HCT116 (cell line): ENCODE measurements around the gene OAT. TPM values are rescaled to one million over a fixed set of nuclear protein-coding genes. Genes with fewer than 3 reads are reported as not detected.

Experiments used
- ATAC-seq: fragments of 200-7000 bp; cut with Tn5 transposase; 2 replicates; pipeline ENCODE4 v1.9.1; 2020; ENCODE audit warnings: mild to moderate bottlenecking, moderate library complexity
- BruUV-seq: library from RNA; stranded (reverse); fragments of 400-500 nt; replicated peaks from 2 replicates; lab custom pipeline; 2021; lab: Mats Ljungman, UMichigan
- CTCF ChIA-PET: fragments of 300-600 bp; sonication (Branson Sonifier 250); formaldehyde crosslinking; loops from one replicate; lab custom pipeline; 2021; ENCODE audit warnings: antibody characterized with exemption; lab: Charles Lee
- POLR2A ChIA-PET: fragments of 300-600, 350-600 bp; sonication (Branson Sonifier 250); formaldehyde crosslinking; loops from one replicate; lab custom pipeline; 2021; ENCODE audit warnings: antibody characterized with exemption; lab: Charles Lee
- RAD21 ChIA-PET, 2 experiments: fragments of 300-600 bp; sonication (Branson Sonifier 250); formaldehyde crosslinking; loops; one replicate each; lab custom pipeline; 2023; ENCODE audit warnings: low total read pairs in 2 of 2; ENCODE audit not compliant: uncharacterized antibody in 2 of 2, unreplicated experiment in 2 of 2, low non-redundant PET in 1 of 2; lab: Charles Lee
- DNase-seq: peaks from one replicate; pipeline ENCODE4 v3.0.0-alpha.2; 2010; ENCODE audit warnings: low read depth, low spot score
- H2AFZ ChIP-seq: fragments of 200-600 bp; shearing (Covaris generic), sonication (generic); 2 replicates; pipeline ENCODE4 v1.6.1; 2017; ENCODE audit warnings: low read depth, mixed run types, mixed read lengths, antibody characterized with exemption, low read length; ENCODE audit not compliant: poor library complexity, severe bottlenecking
- H3K27ac ChIP-seq: 2 replicates; pipeline ENCODE4 v1.5.1; 2012; ENCODE audit warnings: low read depth, low read length
- H3K27me3 ChIP-seq: fragments of 200-600 bp; sonication (generic); 2 replicates; pipeline ENCODE4 v1.6.1; 2016; ENCODE audit warnings: mixed run types, low read length, mixed read lengths; ENCODE audit not compliant: insufficient read depth
- H3K36me3 ChIP-seq, 2 experiments: fragments of 200-500 bp in 1 of 2; fragments of 200-600 bp in 1 of 2; sonication (Bioruptor generic) in 1 of 2; sonication (generic) in 1 of 2; 2 replicates each; pipeline versions ENCODE4 v1.5.1 to v1.6.1; 2014 to 2016; ENCODE audit warnings: low read length in 2 of 2, inconsistent platforms in 1 of 2, mixed read lengths in 1 of 2, mixed run types in 1 of 2; ENCODE audit not compliant: insufficient read depth in 2 of 2, control insufficient read depth in 1 of 2
- H3K4me1 ChIP-seq, 2 experiments: fragments of 200-600 bp in 1 of 2; sonication (generic) in 1 of 2; 2 replicates each; pipeline versions ENCODE4 v1.5.1 to v1.6.1; 2012 to 2017; ENCODE audit warnings: low read length in 2 of 2, inconsistent platforms in 1 of 2, mild to moderate bottlenecking in 1 of 2, mixed read lengths in 1 of 2, mixed run types in 1 of 2, moderate library complexity in 1 of 2; ENCODE audit not compliant: insufficient read depth in 2 of 2, control insufficient read depth in 1 of 2
- H3K4me2 ChIP-seq: fragments of 200-600 bp; sonication (generic); 2 replicates; pipeline ENCODE4 v1.6.1; 2017; ENCODE audit warnings: mixed run types, low read length, mixed read lengths
- H3K4me3 ChIP-seq, 2 experiments: fragments of 200-600 bp in 1 of 2; sonication (generic) in 1 of 2; replicated peaks in 1 of 2; 2 replicates each; pipeline ENCODE4 v1.5.1; 2011 to 2016; ENCODE audit warnings: low read length in 2 of 2, control low read depth in 1 of 2, low read depth in 1 of 2, mild to moderate bottlenecking in 1 of 2, mixed read lengths in 1 of 2, mixed run types in 1 of 2
- H3K79me2 ChIP-seq: fragments of 200-600 bp; sonication (generic); 2 replicates; pipeline ENCODE4 v1.6.1; 2017; ENCODE audit warnings: mild to moderate bottlenecking, mixed run types, low read length, moderate library complexity, mixed read lengths; ENCODE audit not compliant: insufficient read depth
- H3K9ac ChIP-seq: fragments of 200-600 bp; sonication (generic); 2 replicates; pipeline ENCODE4 v1.6.1; 2016; ENCODE audit warnings: low read length, mixed read lengths
- H3K9me2 ChIP-seq: fragments of 200-600 bp; sonication (generic), shearing (Covaris generic); 2 replicates; pipeline ENCODE4 v1.6.1; 2017; ENCODE audit warnings: mixed run types, mild to moderate bottlenecking, moderate library complexity; ENCODE audit not compliant: insufficient read depth
- H3K9me3 ChIP-seq, 2 experiments: fragments of 200-500 bp in 1 of 2; fragments of 200-600 bp in 1 of 2; sonication (Bioruptor generic) in 1 of 2; sonication (generic) in 1 of 2; 2 replicates each; pipeline ENCODE4 v1.6.1; 2014 to 2017; ENCODE audit warnings: low read length in 2 of 2, mixed read lengths in 2 of 2, inconsistent platforms in 1 of 2, low read depth in 1 of 2, mild to moderate bottlenecking in 1 of 2, mixed run types in 1 of 2, moderate library complexity in 1 of 2; ENCODE audit not compliant: control insufficient read depth in 1 of 2, insufficient read depth in 1 of 2
- H4K20me1 ChIP-seq: fragments of 200-600 bp; sonication (generic), shearing (Covaris generic); 2 replicates; pipeline ENCODE4 v1.6.1; 2017; ENCODE audit warnings: mixed run types, mild to moderate bottlenecking, moderate library complexity; ENCODE audit not compliant: insufficient read depth
- CBX3 ChIP-seq: IDR thresholded peaks from 2 replicates; pipeline ENCODE4 v1.6.1; 2012; ENCODE audit warnings: low read depth
- CEBPB ChIP-seq: IDR thresholded peaks from 2 replicates; pipeline ENCODE4 v1.6.1; 2012; ENCODE audit warnings: low read depth
- EGR1 ChIP-seq: IDR thresholded peaks from 2 replicates; pipeline ENCODE4 v1.6.1; 2012; ENCODE audit warnings: low read depth
- ELF1 ChIP-seq: IDR thresholded peaks from 2 replicates; pipeline ENCODE4 v1.6.1; 2012; ENCODE audit warnings: low read depth, borderline replicate concordance
- EZH2phosphoT487 ChIP-seq: fragments of 200-600 bp; IDR thresholded peaks from 2 replicates; pipeline ENCODE4 v1.6.1; 2018; ENCODE audit warnings: antibody characterized with exemption, borderline replicate concordance
- FOSL1 ChIP-seq: IDR thresholded peaks from 2 replicates; pipeline ENCODE4 v1.6.1; 2012; ENCODE audit warnings: low read depth
- JUND ChIP-seq: IDR thresholded peaks from 2 replicates; pipeline ENCODE4 v1.6.1; 2012
- POLR2A ChIP-seq: IDR thresholded peaks from 2 replicates; pipeline ENCODE4 v1.7.0; 2011; ENCODE audit warnings: borderline replicate concordance; ENCODE audit not compliant: insufficient read depth, insufficient read length; ENCODE audit errors: extremely low read depth
- RAD21 ChIP-seq: IDR thresholded peaks from 2 replicates; pipeline ENCODE4 v1.6.1; 2012; ENCODE audit warnings: low read depth, mild to moderate bottlenecking
- SIN3A ChIP-seq: IDR thresholded peaks from 2 replicates; pipeline ENCODE4 v1.6.1; 2012; ENCODE audit warnings: low read depth
- SRF ChIP-seq: IDR thresholded peaks from 2 replicates; pipeline ENCODE4 v1.6.1; 2012; ENCODE audit warnings: low read depth
- TCF7L2 ChIP-seq: IDR thresholded peaks from 2 replicates; pipeline ENCODE4 v1.7.0; 2011; ENCODE audit warnings: borderline replicate concordance, inconsistent platforms; ENCODE audit not compliant: insufficient read depth, insufficient read length; ENCODE audit errors: extremely low read depth
- YY1 ChIP-seq: IDR thresholded peaks from 2 replicates; pipeline ENCODE4 v1.6.1; 2011; ENCODE audit warnings: low read length, low read depth, moderate library complexity, mild to moderate bottlenecking; ENCODE audit not compliant: insufficient replicate concordance; ENCODE audit errors: extremely low read depth
- ZFX ChIP-seq: fragments of 450-650 bp; IDR thresholded peaks from 2 replicates; pipeline ENCODE4 v1.6.1; 2017
- ZNF274 ChIP-seq: fragments of 200-500 bp; sonication (Bioruptor generic); IDR thresholded peaks from 2 replicates; pipeline ENCODE4 v1.6.1; 2014; ENCODE audit warnings: mild to moderate bottlenecking, low read depth, low read length, inconsistent platforms
- intact Hi-C: fragments of 100-400 bp; cut with micrococcal nuclease; formaldehyde crosslinking; loops from 2 replicates; pipeline ENCODE4 v1.10.0; 2022
- total RNA-seq: library from RNA; stranded (reverse); gene quantifications from one replicate; pipeline ENCODE4 v1.2.1, GENCODE V29; 2021; ENCODE audit not compliant: unreplicated experiment
- TF ChIP-seq, protein P1 (sequence below): IDR thresholded peaks from 2 replicates; pipeline ENCODE4 v1.6.1; 2012; ENCODE audit warnings: low read depth
- TF ChIP-seq, protein P2 (sequence below): IDR thresholded peaks from 2 replicates; pipeline ENCODE4 v1.6.1; 2012
- TF ChIP-seq, protein P3 (sequence below), 3 experiments: fragments of 200-600 bp in 1 of 3; sonication (generic) in 1 of 3; IDR thresholded peaks in 2 of 3; conservative IDR thresholded peaks in 1 of 3; 2 replicates each; pipeline ENCODE4 v1.5.1; 2012 to 2017; ENCODE audit warnings: low read depth in 2 of 3, low read length in 2 of 3, antibody characterized with exemption in 1 of 3, borderline replicate concordance in 1 of 3, control low read depth in 1 of 3, mild to moderate bottlenecking in 1 of 3, mixed read lengths in 1 of 3, mixed run types in 1 of 3, moderate library complexity in 1 of 3; ENCODE audit not compliant: insufficient read depth in 1 of 3
- TF ChIP-seq, protein P4 (sequence below): IDR thresholded peaks from 2 replicates; pipeline ENCODE4 v1.6.1; 2012

The OAT gene
- total RNA-seq, 1 experiment from 2014 or later, result 133 TPM

DNA sequence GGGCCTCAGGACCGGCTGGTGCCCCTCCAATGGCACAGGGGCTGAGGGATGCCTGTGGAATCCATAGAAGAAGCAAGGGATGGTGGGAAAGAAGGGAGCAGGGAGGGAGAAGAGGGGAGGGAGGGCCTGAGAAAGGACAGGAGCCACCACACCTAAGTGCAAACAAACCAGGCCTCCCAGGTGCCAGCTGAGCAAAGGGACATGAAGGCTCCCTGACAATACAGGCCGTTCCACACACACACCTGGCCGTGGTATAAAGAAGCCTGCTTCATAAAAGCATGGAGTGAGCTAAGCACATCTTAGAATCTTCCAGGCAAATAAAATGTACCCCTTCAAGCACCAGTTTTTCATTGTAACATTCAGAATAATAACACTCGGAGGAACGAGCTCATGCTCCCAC, 54.0 kb downstream of the OAT start (continued):
- TF ChIP-seq, protein P1, sequence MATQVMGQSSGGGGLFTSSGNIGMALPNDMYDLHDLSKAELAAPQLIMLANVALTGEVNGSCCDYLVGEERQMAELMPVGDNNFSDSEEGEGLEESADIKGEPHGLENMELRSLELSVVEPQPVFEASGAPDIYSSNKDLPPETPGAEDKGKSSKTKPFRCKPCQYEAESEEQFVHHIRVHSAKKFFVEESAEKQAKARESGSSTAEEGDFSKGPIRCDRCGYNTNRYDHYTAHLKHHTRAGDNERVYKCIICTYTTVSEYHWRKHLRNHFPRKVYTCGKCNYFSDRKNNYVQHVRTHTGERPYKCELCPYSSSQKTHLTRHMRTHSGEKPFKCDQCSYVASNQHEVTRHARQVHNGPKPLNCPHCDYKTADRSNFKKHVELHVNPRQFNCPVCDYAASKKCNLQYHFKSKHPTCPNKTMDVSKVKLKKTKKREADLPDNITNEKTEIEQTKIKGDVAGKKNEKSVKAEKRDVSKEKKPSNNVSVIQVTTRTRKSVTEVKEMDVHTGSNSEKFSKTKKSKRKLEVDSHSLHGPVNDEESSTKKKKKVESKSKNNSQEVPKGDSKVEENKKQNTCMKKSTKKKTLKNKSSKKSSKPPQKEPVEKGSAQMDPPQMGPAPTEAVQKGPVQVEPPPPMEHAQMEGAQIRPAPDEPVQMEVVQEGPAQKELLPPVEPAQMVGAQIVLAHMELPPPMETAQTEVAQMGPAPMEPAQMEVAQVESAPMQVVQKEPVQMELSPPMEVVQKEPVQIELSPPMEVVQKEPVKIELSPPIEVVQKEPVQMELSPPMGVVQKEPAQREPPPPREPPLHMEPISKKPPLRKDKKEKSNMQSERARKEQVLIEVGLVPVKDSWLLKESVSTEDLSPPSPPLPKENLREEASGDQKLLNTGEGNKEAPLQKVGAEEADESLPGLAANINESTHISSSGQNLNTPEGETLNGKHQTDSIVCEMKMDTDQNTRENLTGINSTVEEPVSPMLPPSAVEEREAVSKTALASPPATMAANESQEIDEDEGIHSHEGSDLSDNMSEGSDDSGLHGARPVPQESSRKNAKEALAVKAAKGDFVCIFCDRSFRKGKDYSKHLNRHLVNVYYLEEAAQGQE, result no peak
- TF ChIP-seq TCF7L2, result no peak
- TF ChIP-seq CEBPB, result no peak
- TF ChIP-seq CBX3, result no peak

DNA sequence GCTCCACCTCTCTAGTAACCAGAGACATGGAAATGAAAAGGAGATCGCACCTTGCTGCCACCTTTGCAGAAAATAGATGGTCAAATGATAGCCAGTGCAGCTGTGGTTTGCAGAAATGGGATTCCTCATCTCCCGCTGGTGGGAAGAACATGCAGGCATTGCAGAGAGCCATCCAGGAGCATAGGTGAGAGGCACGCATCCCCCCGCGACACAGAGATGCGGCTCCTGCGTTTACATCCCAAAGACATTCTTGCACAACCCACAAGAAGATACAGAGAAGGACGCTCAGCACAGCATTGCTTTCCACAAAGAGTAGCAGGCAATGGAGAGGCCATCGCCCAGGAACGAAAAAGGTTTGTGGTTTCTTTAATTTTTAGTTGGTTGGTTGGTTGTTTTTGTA, 56.2 kb downstream of the OAT start:
- Histone ChIP-seq H3K4me2 (no peak overlapping the region), H3K4me3 (no peak overlapping the region), H3K27me3 (no peaks in the 10 kb centered on the region), H3K9me3 (no peaks in the 10 kb centered on the region), H3K4me1 (peaks cover 0 to 3% of the 10 kb centered on the region in 2 experiments; a peak in 1 of 4 replicates), H3K27ac (no peak overlapping the region), H3K79me2 (no peaks in the 10 kb centered on the region), H3K36me3 (no peaks in the 10 kb centered on the region), H2AFZ (no peak overlapping the region), H4K20me1 (no peaks in the 10 kb centered on the region), H3K9me2 (no peaks in the 10 kb centered on the region), H3K9ac (no peak overlapping the region)
- intact Hi-C loops, result no loop called here
- DNase-seq (no peak), ATAC-seq (no peak)
- CTCF ChIA-PET, result no interaction called here
- POLR2A ChIA-PET, result no interaction called here
- BruUV-seq, result no TSS peak
- RAD21 ChIA-PET, result no interaction called here
- no peak for TF ChIP-seq EZH2phosphoT487
- no peak for TF ChIP-seq FOSL1
- no peak for TF ChIP-seq CBX3
- no peak for TF ChIP-seq ZNF274
- TF ChIP-seq, protein P2, sequence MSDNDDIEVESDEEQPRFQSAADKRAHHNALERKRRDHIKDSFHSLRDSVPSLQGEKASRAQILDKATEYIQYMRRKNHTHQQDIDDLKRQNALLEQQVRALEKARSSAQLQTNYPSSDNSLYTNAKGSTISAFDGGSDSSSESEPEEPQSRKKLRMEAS, result no peak
- TF ChIP-seq SRF, result no peak
- no peak for TF ChIP-seq POLR2A
- TF ChIP-seq JUND, result no peak
- TF ChIP-seq ZFX, result no peak
- no peak for TF ChIP-seq YY1
- TF ChIP-seq RAD21, result no peak
- TF ChIP-seq ELF1, result no peak
- TF ChIP-seq CEBPB, result no peak
- TF ChIP-seq EGR1, result no peak
- TF ChIP-seq, protein P3, sequence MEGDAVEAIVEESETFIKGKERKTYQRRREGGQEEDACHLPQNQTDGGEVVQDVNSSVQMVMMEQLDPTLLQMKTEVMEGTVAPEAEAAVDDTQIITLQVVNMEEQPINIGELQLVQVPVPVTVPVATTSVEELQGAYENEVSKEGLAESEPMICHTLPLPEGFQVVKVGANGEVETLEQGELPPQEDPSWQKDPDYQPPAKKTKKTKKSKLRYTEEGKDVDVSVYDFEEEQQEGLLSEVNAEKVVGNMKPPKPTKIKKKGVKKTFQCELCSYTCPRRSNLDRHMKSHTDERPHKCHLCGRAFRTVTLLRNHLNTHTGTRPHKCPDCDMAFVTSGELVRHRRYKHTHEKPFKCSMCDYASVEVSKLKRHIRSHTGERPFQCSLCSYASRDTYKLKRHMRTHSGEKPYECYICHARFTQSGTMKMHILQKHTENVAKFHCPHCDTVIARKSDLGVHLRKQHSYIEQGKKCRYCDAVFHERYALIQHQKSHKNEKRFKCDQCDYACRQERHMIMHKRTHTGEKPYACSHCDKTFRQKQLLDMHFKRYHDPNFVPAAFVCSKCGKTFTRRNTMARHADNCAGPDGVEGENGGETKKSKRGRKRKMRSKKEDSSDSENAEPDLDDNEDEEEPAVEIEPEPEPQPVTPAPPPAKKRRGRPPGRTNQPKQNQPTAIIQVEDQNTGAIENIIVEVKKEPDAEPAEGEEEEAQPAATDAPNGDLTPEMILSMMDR (IDR thresholded peaks at IDR 0.05 in 2 of 3, conservative IDR thresholded peaks at IDR 0.05 in 1 of 3; ENCODE audit: borderline replicate concordance in 1 of 3, insufficient read depth in 1 of 3, low read depth in 2 of 3, low read length in 2 of 3), result no peak
- TF ChIP-seq SIN3A, result no peak
- TF ChIP-seq, protein P4, sequence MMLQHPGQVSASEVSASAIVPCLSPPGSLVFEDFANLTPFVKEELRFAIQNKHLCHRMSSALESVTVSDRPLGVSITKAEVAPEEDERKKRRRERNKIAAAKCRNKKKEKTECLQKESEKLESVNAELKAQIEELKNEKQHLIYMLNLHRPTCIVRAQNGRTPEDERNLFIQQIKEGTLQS, result no peak
